KMS-11 (cell line): ENCODE data around the gene SCNM1.

Experiments used
- H2AFZ ChIP-seq: fragments of 200-600 bp; sonication (generic); 2 replicates; pipeline ENCODE4 v1.6.1; 2016; ENCODE audit warnings: antibody characterized with exemption, mixed run types, low read depth
- H3K27ac ChIP-seq: fragments of 200-600 bp; sonication (generic); 2 replicates; pipeline ENCODE4 v1.6.1; 2016; ENCODE audit warnings: mild to moderate bottlenecking, mixed run types
- H3K27me3 ChIP-seq: fragments of 200-600 bp; sonication (generic); 2 replicates; pipeline ENCODE4 v1.6.1; 2017; ENCODE audit warnings: mild to moderate bottlenecking, low read depth, mixed run types, moderate library complexity; ENCODE audit not compliant: insufficient read depth
- H3K36me3 ChIP-seq: fragments of 200-600 bp; sonication (generic); 2 replicates; pipeline ENCODE4 v1.6.1; 2017; ENCODE audit warnings: mild to moderate bottlenecking, mixed run types; ENCODE audit not compliant: insufficient read depth
- H3K4me1 ChIP-seq: fragments of 200-600 bp; sonication (generic); 2 replicates; pipeline ENCODE4 v1.6.1; 2016; ENCODE audit warnings: mild to moderate bottlenecking, low read depth, mixed run types; ENCODE audit not compliant: poor library complexity, severe bottlenecking
- H3K4me2 ChIP-seq: fragments of 200-600 bp; sonication (generic); 2 replicates; pipeline ENCODE4 v1.7.0; 2016; ENCODE audit warnings: mild to moderate bottlenecking, mixed run types
- H3K4me3 ChIP-seq: fragments of 200-600 bp; sonication (generic); IDR thresholded peaks from 2 replicates; pipeline ENCODE4 v1.6.1; 2017; ENCODE audit warnings: low read depth, low read length, mixed read lengths; ENCODE audit not compliant: insufficient read depth
- H3K79me2 ChIP-seq: fragments of 200-600 bp; sonication (generic); 2 replicates; pipeline ENCODE4 v1.6.1; 2016; ENCODE audit warnings: low read depth, mixed run types; ENCODE audit not compliant: insufficient read depth
- H3K9ac ChIP-seq: fragments of 200-600 bp; sonication (generic); 2 replicates; pipeline ENCODE4 v1.6.1; 2016; ENCODE audit warnings: mild to moderate bottlenecking, mixed run types
- H4K20me1 ChIP-seq: fragments of 200-600 bp; sonication (generic); 2 replicates; pipeline ENCODE4 v1.6.1; 2016; ENCODE audit warnings: mild to moderate bottlenecking, mixed run types; ENCODE audit not compliant: insufficient read depth
- CTCF ChIP-seq: fragments of 200-600 bp; sonication (generic); conservative IDR thresholded peaks from 2 replicates; pipeline ENCODE4 v1.6.1; 2017; ENCODE audit warnings: low read depth, mild to moderate bottlenecking, antibody characterized with exemption, low read length, moderate library complexity, mixed read lengths

SCNM1 gene

GRCh38 chr1:151131701-151132334 lies 34.1 kb upstream of the SCNM1 start:
- no peaks in the 10 kb centered on the region for H4K20me1 ChIP-seq
- H3K27ac ChIP-seq = no peak overlapping the region
- H3K4me2 ChIP-seq = no peak overlapping the region
- H2AFZ ChIP-seq = no peak overlapping the region
- no peaks in the 10 kb centered on the region for H3K27me3 ChIP-seq
- H3K4me3 ChIP-seq = no peak overlapping the region
- H3K9ac ChIP-seq = no peak overlapping the region
- no peaks in the 10 kb centered on the region for H3K79me2 ChIP-seq
- TF ChIP-seq CTCF = no peak
- H3K4me1 ChIP-seq = peaks cover 7% of the 10 kb centered on the region
- H3K36me3 ChIP-seq = no peaks in the 10 kb centered on the region

- Histone ChIP-seq H2AFZ (no peak overlapping the region), H3K9ac (no peak overlapping the region), H3K4me2 (no peak overlapping the region), H3K36me3 (no peaks in the 10 kb centered on the region), H3K27ac (no peak overlapping the region), H3K27me3 (no peaks in the 10 kb centered on the region), H3K4me3 (no peak overlapping the region), H3K79me2 (no peaks in the 10 kb centered on the region), H3K4me1 (peaks cover 7% of the 10 kb centered on the region), H4K20me1 (no peaks in the 10 kb centered on the region)
- TF ChIP-seq CTCF = no peak
These were observed 33.5 kb upstream of the SCNM1 start for GRCh38 chr1:151132335-151133017.

GRCh38 chr1:151133018-151133806 lies 32.7 kb upstream of the SCNM1 start:
- no peak overlapping the region for H3K4me2 ChIP-seq
- H4K20me1 ChIP-seq = no peaks in the 10 kb centered on the region
- no peaks in the 10 kb centered on the region for H3K27me3 ChIP-seq
- TF ChIP-seq CTCF = no peak
- H3K9ac ChIP-seq = no peak overlapping the region
- no peak overlapping the region for H3K4me3 ChIP-seq
- H3K27ac ChIP-seq = no peak overlapping the region
- peaks cover 7% of the 10 kb centered on the region for H3K4me1 ChIP-seq
- H3K36me3 ChIP-seq = no peaks in the 10 kb centered on the region
- no peaks in the 10 kb centered on the region for H3K79me2 ChIP-seq
- no peak overlapping the region for H2AFZ ChIP-seq

- H3K4me2 ChIP-seq = no peak overlapping the region
- H3K4me1 ChIP-seq = peaks cover 7% of the 10 kb centered on the region
- no peaks in the 10 kb centered on the region for H3K36me3 ChIP-seq
- H3K4me3 ChIP-seq = no peak overlapping the region
- H3K27me3 ChIP-seq = no peaks in the 10 kb centered on the region
- no peak for TF ChIP-seq CTCF
- no peak overlapping the region for H2AFZ ChIP-seq
- H3K9ac ChIP-seq = no peak overlapping the region
- H4K20me1 ChIP-seq = no peaks in the 10 kb centered on the region
- H3K79me2 ChIP-seq = no peaks in the 10 kb centered on the region
- H3K27ac ChIP-seq = no peak overlapping the region
These were observed 31.5 kb upstream of the SCNM1 start for GRCh38 chr1:151134396-151134795.
